NB4 (cell line): ENCODE data around the gene ARSB.
"Not testable (repeated sequence)": the region's sequence is repeated elsewhere in the genome, so short reads cannot be mapped to it uniquely, and the experiment has no call there.

Source experiments
- DNase-seq: peaks from one replicate; pipeline ENCODE4 v3.0.0; 2010; ENCODE audit warnings: low read depth
- H3K4me3 ChIP-seq: one replicate; pipeline ENCODE4 v1.5.1; 2011; ENCODE audit warnings: mild to moderate bottlenecking, low read depth, low read length, moderate library complexity
- MYC ChIP-seq: IDR thresholded peaks from 2 replicates; pipeline ENCODE4 v1.6.1; 2011; ENCODE audit warnings: low read depth, low read length
- POLR2A ChIP-seq: IDR thresholded peaks from 2 replicates; pipeline ENCODE4 v1.6.1; 2011; ENCODE audit warnings: mild to moderate bottlenecking; ENCODE audit not compliant: insufficient read length; ENCODE audit errors: extremely low read depth
- TF ChIP-seq, protein P1 (sequence below): IDR thresholded peaks from one replicate; pipeline ENCODE4 v1.5.1; 2012; ENCODE audit warnings: low read depth, low read length
- TF ChIP-seq, protein P2 (sequence below): IDR thresholded peaks from 2 replicates; pipeline ENCODE4 v1.6.1; 2011; ENCODE audit warnings: low read depth, low read length

ARSB gene

DNA sequence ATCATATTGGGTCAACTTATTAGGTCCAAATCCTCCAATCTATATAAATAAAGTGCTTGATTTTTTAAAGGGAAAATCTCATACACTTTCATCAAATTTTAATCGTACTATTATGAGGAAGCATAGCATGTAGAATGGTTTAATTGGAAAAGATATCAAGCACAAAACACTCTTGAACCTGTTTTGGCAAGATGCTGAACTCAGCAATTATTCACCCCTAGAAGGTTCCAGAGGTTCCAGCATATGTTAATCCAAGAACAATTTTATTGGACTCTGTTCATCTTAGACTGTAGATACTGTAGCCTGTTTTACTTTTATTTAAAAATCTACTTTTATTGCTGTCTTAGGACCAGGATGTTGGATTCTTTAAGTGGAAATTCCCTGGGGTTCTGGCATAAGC, 244.1 kb downstream of the ARSB start:
- no peak for DNase-seq
- no peak for TF ChIP-seq POLR2A
- TF ChIP-seq, protein P1, sequence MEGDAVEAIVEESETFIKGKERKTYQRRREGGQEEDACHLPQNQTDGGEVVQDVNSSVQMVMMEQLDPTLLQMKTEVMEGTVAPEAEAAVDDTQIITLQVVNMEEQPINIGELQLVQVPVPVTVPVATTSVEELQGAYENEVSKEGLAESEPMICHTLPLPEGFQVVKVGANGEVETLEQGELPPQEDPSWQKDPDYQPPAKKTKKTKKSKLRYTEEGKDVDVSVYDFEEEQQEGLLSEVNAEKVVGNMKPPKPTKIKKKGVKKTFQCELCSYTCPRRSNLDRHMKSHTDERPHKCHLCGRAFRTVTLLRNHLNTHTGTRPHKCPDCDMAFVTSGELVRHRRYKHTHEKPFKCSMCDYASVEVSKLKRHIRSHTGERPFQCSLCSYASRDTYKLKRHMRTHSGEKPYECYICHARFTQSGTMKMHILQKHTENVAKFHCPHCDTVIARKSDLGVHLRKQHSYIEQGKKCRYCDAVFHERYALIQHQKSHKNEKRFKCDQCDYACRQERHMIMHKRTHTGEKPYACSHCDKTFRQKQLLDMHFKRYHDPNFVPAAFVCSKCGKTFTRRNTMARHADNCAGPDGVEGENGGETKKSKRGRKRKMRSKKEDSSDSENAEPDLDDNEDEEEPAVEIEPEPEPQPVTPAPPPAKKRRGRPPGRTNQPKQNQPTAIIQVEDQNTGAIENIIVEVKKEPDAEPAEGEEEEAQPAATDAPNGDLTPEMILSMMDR: no peak
- no peak for TF ChIP-seq MYC
- TF ChIP-seq, protein P2, sequence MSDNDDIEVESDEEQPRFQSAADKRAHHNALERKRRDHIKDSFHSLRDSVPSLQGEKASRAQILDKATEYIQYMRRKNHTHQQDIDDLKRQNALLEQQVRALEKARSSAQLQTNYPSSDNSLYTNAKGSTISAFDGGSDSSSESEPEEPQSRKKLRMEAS: no peak

DNA sequence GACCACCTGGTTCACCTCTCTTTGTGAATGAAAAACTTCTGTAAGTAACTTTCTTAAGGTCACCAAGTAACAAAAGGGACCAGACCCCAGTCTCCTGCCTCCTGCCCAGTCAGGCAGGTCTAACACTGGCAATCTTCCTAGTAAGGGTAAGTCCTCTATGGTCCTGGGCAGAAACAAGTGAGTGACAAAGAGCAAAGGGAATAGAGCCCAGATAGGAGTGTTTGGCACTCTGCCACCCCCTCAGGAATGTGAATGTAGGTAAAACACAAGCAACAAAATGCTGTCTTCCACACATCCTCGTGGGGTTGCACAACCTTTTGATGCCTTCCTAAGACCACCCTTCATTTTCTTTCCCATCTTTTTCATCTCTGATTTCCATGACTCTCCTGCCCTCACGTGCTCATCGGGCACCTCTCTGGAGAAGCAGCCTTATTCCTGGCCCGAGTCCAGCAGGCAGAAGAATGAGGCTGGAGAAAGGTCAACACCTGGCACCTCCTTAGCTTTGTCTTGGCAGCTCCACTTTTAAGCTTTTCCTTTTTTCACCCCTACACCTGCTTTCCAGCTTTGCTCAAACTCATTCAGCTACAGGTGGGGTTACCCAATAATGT, 246.3 kb downstream of the ARSB start:
- no peak overlapping the region for H3K4me3 ChIP-seq
- no peak for DNase-seq
- TF ChIP-seq MYC (no peak), POLR2A (no peak)
- TF ChIP-seq, protein P2: no peak

More for the DNA sequence above, 244.1 kb downstream of the ARSB start:
- H3K4me3 ChIP-seq: no peak overlapping the region

DNA sequence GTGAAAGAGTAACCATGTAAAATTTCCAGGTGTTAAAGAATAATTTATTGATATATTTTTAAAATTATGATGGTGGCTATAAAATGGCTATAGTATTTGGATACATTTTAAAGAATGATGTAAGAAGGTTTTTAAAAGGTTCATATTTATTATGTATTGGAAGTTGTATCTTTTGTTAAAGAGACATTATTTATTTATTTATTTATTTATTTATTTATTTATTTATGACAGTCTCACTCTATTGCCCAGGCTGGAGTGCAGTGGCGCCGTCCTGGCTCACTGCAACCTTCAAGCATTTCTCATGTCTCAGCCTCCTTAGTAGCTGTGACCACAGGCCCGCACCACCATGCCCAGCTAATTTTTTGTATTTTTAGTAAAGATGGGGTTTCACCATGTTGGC, 247.0 kb downstream of the ARSB start:
- no peak overlapping the region for H3K4me3 ChIP-seq
- no peak for DNase-seq
- TF ChIP-seq, protein P1: no peak
- TF ChIP-seq POLR2A: no peak
- TF ChIP-seq MYC: no peak
- TF ChIP-seq, protein P2: no peak

DNA sequence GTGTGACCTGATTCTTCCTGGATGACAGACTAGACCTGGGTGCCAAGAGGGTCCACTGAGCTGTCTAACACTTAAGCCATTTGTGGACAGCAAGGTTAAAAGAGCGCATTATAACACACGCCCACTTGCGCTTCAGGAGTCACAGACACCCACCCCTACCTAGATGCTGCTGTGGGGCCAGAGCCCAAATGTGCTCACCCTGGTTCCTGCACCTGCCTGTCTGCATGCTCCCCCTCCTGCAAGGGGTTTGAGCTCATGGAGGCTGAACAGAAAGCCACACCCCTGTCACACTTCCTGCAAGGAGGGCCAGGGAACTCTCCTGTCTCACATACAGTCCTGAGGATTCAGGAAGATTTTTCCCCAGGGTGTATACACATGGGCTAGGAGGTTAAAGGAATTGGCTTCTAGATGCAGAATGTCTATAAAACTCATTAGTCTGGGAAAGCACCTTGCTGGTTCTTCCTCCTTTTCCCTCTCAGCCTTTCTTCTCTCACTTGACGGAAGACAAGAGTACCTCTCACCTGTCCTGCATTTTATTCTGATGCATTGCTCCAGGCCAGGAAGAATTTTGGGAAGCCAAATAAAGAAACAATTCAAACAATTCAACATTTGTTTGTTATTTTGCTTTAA, 249.2 kb downstream of the ARSB start:
- TF ChIP-seq POLR2A (no peak), MYC (no peak)
- TF ChIP-seq, protein P2: no peak
- DNase-seq: no peak
- H3K4me3 ChIP-seq: no peak overlapping the region

DNA sequence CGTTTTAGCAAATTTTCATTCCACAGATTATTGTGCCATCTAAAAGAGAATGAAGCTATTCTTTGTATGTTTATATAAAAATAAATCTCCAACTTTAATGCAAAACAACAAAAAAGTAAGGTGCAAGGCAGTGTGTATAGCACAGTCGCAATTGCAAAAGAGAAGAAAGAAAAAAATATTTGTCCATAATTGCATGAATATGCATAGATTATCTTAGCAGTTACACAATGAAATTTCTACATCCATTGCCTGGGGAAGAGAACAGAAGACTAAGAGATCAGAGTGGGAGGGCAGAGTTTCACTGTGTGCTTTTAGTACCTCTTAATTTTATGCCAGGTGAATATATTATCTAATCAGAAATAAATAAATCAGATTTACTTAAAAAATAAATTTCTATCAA, 250.2 kb downstream of the ARSB start:
- TF ChIP-seq, protein P2: no peak
- TF ChIP-seq POLR2A (no peak), MYC (no peak)
- TF ChIP-seq, protein P1: no peak
- DNase-seq: no peak
- no peak overlapping the region for H3K4me3 ChIP-seq

DNA sequence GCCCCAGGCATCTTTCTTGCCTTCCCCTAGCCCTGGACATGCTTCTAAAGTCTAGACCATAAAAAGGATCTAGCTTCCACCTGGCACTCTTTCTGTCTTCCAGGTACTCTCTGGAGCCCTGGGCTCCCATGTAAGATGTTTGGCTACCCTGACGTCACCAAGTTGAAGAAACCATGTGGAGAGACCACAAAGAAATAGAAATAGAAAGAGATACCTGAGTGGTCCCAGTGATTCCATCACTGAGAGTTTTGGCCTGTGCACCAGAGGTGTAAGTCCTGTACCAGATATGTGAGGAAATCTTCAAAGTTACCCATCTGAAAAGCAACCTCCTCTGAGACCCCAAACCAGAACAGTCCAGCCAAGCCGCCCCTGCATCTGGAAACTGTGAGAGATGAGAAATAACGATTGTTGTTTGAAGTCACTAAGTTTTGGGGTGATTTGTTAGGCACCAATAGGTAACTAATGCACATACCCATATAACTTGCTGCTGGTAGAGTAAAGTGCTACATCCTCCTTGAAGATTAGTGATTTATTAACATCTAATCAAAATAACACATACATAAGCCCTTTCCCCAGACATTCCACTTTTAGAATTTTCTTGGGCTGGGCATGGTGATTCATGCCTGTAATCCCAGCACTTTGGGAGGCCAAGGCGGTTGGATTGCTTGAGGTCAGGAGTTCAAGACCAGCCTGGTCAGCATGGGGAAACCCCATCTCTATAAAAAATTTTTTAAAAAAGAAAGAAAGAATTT, 250.8 kb downstream of the ARSB start:
- DNase-seq: no peak
- TF ChIP-seq POLR2A: no peak
- TF ChIP-seq MYC: no peak
- TF ChIP-seq, protein P1: no peak
- TF ChIP-seq, protein P2: no peak
- H3K4me3 ChIP-seq: no peak overlapping the region

DNA sequence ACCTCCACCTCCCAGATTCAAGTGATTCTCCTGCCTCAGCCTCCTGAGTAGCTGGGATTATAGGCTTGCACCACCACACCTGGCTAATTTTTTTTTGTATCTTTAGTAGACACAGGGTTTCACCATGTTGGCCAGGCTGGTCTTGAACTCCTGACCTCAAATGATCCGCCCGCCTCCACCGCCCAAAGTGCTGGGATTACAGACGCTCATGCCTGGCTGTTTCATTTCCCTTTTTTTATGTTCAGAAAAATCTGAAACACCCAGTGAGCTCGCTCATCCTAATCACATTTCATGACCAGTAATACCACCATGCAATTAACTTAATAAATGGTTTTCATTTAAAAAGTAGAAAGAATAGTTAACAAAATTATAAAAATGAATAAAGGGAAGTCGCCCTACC, 252.4 kb downstream of the ARSB start:
- H3K4me3 ChIP-seq, DNase-seq: not testable (repeated sequence)
